ENCODE results near the gene MAN1A1. TPM values are rescaled to one million over a fixed set of nuclear protein-coding genes. Genes with fewer than 3 reads are reported as not detected.
A peak's percentile ranks its signal among the peaks of the same experiment; 100 is the strongest.

MAN1A1 gene
- total RNA-seq, 2 donors from 2014 or later: 25.2 to 26.6 TPM

DNA sequence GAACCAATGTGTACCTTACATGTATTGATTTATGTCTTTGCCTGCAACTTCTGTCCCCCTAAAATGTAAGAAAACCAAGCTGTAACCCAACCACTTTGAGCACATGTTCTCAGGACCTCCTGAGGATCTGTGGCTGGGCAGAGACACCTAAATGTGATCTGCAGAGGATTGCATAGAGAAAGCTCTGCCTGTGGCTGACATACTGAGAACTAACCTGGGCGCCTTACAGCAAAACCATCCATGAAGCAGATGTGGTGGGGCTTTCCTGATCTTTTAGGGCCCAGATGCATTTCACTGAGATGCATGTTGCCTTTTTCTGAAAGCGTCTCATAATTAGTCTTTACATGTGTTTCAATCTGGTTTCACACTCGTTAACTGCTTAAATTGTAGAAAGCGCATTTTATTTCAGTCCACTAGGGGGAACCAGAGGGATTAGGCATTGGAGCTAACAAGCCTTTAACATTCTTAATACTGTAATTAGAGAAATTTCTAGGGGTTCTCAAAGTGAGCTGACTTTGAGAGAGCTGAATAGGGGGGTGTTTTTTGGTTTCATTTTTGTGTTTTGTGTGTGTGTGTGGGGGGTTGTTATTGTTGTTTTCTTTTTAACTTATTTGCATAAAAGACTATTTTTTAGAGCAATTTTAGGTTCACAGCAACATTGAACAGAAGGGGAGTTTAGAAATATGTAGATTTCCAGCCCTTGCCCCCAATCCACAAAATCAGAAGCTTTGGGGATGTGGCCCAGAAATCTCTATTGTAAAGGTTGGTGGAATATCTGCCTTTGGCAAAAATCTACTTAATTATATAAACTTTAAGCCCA lies 220.2 kb downstream of the MAN1A1 start:
- ATAC-seq (replicated peaks in 1 of 2): peak; percentile 54 to 56
- Mint-ChIP-seq H3K4me1 (ENCODE audit: low read depth) (peaks cover 10% of the 10 kb centered on the region), H3K4me3 (no peak overlapping the region), H3K9me3 (no peaks in the 10 kb centered on the region), H3K27me3 (ENCODE audit: low read depth) (peaks cover 21% of the 10 kb centered on the region), H3K27ac (peak overlapping the region; percentile 86), H3K36me3 (ENCODE audit: insufficient read depth in 2 of 2) (no peaks in the 10 kb centered on the region)
- peak in 1 of 2 donors; percentile 49 for DNase-seq

DNA sequence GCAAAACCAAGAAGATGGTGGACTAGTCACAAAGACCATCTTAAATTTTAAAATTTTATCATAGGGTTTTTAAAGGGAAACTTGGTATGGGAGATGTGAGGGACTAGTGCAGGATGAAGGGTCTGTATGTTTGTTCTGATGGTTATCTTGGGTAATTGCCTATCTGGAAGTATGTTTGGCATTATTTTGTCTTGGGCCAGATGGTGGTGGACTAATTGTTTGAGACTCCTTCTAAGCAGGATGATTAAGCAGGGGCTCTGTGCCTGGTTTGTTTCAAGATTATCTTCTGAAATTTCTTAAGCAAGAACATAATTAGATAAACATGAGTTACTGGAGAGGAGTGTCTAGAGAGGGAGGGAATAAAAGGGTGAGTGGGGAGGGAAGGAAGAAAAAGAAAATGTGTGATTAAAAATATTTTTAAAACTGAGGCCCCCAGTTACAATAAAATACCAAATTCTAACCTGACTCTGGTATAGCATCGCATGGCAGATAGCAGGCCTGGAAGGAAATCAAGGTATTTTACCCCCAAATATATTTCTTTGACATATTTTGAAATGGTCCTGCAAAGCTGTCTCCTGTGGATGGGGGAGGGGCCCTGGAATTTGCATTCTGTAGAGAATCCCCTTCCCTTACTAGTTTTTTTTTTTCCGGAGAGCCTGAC lies 221.2 kb downstream of the MAN1A1 start:
- DNase-seq (no peak), ATAC-seq (replicated peaks in 1 of 2) (no peak)
- no peak overlapping the region for H3K27ac Mint-ChIP-seq
- no peaks in the 10 kb centered on the region for H3K9me3 Mint-ChIP-seq
- peaks cover 10% of the 10 kb centered on the region for H3K4me1 Mint-ChIP-seq (ENCODE audit: low read depth)
- H3K27me3 Mint-ChIP-seq (ENCODE audit: low read depth): peaks cover 21% of the 10 kb centered on the region
- no peak overlapping the region for H3K4me3 Mint-ChIP-seq
- no peaks in the 10 kb centered on the region for H3K36me3 Mint-ChIP-seq (ENCODE audit: insufficient read depth in 2 of 2)

GRCh38 chr6:119127627-119128026 lies 221.9 kb downstream of the MAN1A1 start:
- Mint-ChIP-seq H3K36me3 (ENCODE audit: insufficient read depth in 2 of 2) (no peaks in the 10 kb centered on the region), H3K4me3 (no peak overlapping the region), H3K4me1 (ENCODE audit: low read depth) (peaks cover 10% of the 10 kb centered on the region), H3K27me3 (ENCODE audit: low read depth) (peaks cover 21% of the 10 kb centered on the region), H3K9me3 (no peaks in the 10 kb centered on the region), H3K27ac (no peak overlapping the region)
- ATAC-seq (replicated peaks in 1 of 2): no peak
- no peak for DNase-seq
